HL-60 (cell line): ENCODE data around the gene SFPQ.

Source experiments
- DNase-seq, 2 experiments: peaks; one replicate each; pipeline ENCODE4 v3.0.0-alpha.2; 2010 to 2020; ENCODE audit warnings: low read depth in 1 of 2, low spot score in 1 of 2
- H3K27ac ChIP-seq: fragments of 250-450 bp; sonication (Bioruptor Pico); replicated peaks from 2 replicates; pipeline ENCODE4 v1.5.1; 2020; ENCODE audit warnings: mild to moderate bottlenecking, moderate library complexity
- H3K27me3 ChIP-seq: fragments of 250-450 bp; sonication (Bioruptor Pico); 2 replicates; pipeline ENCODE4 v1.5.1; 2021; ENCODE audit warnings: mild to moderate bottlenecking, moderate library complexity; ENCODE audit not compliant: insufficient read depth, poor library complexity, severe bottlenecking
- H3K4me3 ChIP-seq: replicated peaks from 2 replicates; pipeline ENCODE4 v1.5.1; 2011; ENCODE audit warnings: mild to moderate bottlenecking, control low read depth, low read length; ENCODE audit not compliant: insufficient read depth
- CTCF ChIP-seq: IDR thresholded peaks from one replicate; pipeline ENCODE4 v1.5.1; 2011; ENCODE audit warnings: low read length, control low read depth, inconsistent platforms; ENCODE audit not compliant: insufficient read depth
- GABPA ChIP-seq: IDR thresholded peaks from 2 replicates; pipeline ENCODE4 v1.6.1; 2012; ENCODE audit warnings: low read depth
- POLR2AphosphoS5 ChIP-seq: IDR thresholded peaks from 2 replicates; pipeline ENCODE4 v1.6.1; 2012; ENCODE audit warnings: low read depth
- REST ChIP-seq: IDR thresholded peaks from 2 replicates; pipeline ENCODE4 v1.6.1; 2012; ENCODE audit warnings: low read depth; ENCODE audit not compliant: insufficient replicate concordance
- SPI1 ChIP-seq: IDR thresholded peaks from 2 replicates; pipeline ENCODE4 v1.6.1; 2012; ENCODE audit warnings: low read depth, mild to moderate bottlenecking, borderline replicate concordance

SFPQ gene

GRCh38 chr1:35210321-35211119 is 17.6 kb upstream of the SFPQ start:
- H3K4me3 ChIP-seq = no peak overlapping the region
- DNase-seq = no peak
- H3K27me3 ChIP-seq = no peaks in the 10 kb centered on the region
- TF ChIP-seq GABPA (no peak), CTCF (no peak), POLR2AphosphoS5 (no peak), SPI1 (no peak), REST (no peak)
- H3K27ac ChIP-seq = no peak overlapping the region

- Histone ChIP-seq H3K27me3 (no peaks in the 10 kb centered on the region), H3K27ac (no peak overlapping the region), H3K4me3 (no peak overlapping the region)
- TF ChIP-seq CTCF = no peak
- TF ChIP-seq SPI1 = no peak
- TF ChIP-seq GABPA = no peak
- TF ChIP-seq POLR2AphosphoS5 = no peak
- TF ChIP-seq REST = no peak
- DNase-seq = no peak
These were observed 10.3 kb upstream of the SFPQ start for GRCh38 chr1:35203295-35203694.

- Histone ChIP-seq H3K27ac (no peak overlapping the region), H3K27me3 (no peaks in the 10 kb centered on the region), H3K4me3 (no peak overlapping the region)
- TF ChIP-seq CTCF = peak; percentile 94
- TF ChIP-seq POLR2AphosphoS5 = no peak
- peak; percentile 91 for TF ChIP-seq SPI1
- TF ChIP-seq GABPA = no peak
- no peak for TF ChIP-seq REST
- DNase-seq = peak; percentile 43 to 84
These were observed 9.2 kb upstream of the SFPQ start for GRCh38 chr1:35202048-35202719.
